ENCODE measurements around the gene PID1. TPM values are rescaled to one million over a fixed set of nuclear protein-coding genes. Genes with fewer than 3 reads are reported as not detected.

The PID1 gene
- total RNA-seq, 1 donor from 2014 or later: not detected

DNA sequence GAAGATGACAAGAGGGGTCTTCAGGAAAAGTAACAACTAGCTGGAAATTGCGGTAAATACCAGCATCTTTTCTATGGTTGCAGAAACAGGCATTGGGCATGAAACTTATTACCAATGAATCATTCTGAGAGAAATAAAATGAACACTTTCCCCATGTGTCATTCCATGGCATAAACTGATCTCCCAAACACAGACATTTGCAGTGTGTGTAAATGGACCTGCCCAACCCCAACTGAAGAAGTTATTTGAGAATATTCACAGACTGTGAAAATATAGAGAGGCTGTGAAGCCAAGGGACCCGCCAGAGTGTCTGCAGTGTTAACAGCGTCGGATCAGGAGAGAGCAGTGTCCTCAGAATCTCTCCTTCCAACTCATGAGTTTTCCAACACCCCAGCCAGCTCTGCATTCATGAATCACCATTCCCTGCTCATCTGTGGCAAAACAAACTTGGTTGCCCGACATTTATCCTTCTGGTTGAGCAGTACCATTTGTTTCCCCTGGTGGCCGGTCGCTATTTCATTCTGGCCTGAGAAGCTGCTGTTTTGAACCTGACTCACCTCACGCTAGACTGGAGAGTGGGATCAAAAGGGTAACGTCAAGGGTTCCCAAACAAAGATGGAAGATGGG lies 238.4 kb downstream of the PID1 start:
- peaks cover 2% of the 10 kb centered on the region for H3K9me3 Mint-ChIP-seq

DNA sequence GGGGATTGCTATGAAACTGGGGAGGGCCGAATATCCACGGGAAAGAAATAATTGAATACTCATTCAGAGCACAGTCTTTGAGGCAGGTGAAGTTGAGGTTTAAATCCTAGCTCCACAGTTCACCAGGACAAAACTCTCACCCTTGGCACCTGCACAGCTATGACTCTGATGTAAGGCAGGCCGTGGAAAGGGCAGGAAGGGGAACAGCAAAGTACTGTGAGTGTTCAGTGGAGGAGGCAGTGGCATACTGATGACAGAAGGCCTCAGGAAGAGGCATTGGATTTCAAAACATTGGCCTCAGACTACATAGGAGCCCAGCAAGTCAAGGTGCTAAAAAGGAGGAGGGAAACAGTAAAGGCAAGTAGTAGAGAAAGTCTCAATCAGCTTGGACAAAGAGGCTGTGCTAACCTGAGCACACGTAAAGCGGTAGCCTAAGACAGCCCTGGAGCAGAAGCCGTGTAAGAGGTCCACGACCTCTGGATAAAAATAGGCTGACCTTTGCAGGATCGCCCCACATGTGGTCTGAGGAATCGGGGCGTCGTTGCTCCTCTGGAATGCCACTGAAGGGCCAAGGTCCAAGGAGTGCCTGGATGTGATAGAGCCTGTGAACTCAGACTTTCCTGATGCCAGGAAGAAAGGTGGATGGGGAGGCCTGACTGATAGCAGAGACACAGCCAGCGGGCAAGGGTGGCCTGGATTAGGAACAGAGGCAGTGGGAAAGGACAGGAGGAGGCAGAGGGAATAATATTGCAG lies 243.6 kb downstream of the PID1 start:
- Mint-ChIP-seq H3K27me3 (ENCODE audit: insufficient read depth) (no peaks in the 10 kb centered on the region), H3K4me1 (ENCODE audit: low read depth) (no peaks in the 10 kb centered on the region), H3K9me3 (peaks cover 14% of the 10 kb centered on the region), H3K4me3 (no peak overlapping the region), H3K36me3 (ENCODE audit: low read depth) (no peaks in the 10 kb centered on the region), H3K27ac (no peak overlapping the region)
- DNase-seq (ENCODE audit: low spot score): no peak
- intact Hi-C loops (cut with micrococcal nuclease): no loop called here

More for the DNA sequence above, 238.4 kb downstream of the PID1 start:
- intact Hi-C loops (cut with micrococcal nuclease): no loop called here
- no peak overlapping the region for H3K4me3 Mint-ChIP-seq
- H3K27ac Mint-ChIP-seq: no peak overlapping the region
- no peaks in the 10 kb centered on the region for H3K27me3 Mint-ChIP-seq (ENCODE audit: insufficient read depth)
- no peaks in the 10 kb centered on the region for H3K4me1 Mint-ChIP-seq (ENCODE audit: low read depth)
- no peak for DNase-seq (ENCODE audit: low spot score)
- no peaks in the 10 kb centered on the region for H3K36me3 Mint-ChIP-seq (ENCODE audit: low read depth)

DNA sequence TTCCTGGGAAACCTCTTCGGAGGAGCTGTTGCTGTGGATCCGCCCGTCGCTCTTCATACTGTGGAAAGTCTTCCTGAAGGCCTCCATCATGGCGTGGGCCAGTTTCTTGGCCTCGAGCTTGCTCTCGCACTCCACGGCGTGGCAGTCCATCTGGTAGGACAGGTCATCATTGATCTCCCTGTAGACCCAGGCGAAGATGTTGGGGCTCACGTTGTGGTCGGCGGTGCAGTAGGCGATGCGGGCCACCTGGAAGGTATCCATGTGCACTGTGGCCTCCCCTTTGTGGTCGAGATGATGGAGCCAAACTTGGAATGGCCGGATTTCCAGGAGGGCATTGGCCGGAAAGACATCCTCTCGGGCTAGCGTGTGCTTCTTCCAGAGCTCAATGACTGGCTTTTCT lies 245.4 kb downstream of the PID1 start:
- peaks cover 15% of the 10 kb centered on the region for H3K9me3 Mint-ChIP-seq
- intact Hi-C loops (cut with micrococcal nuclease): no loop called here
- H3K27me3 Mint-ChIP-seq (ENCODE audit: insufficient read depth): no peaks in the 10 kb centered on the region
- no peak overlapping the region for H3K27ac Mint-ChIP-seq
- no peaks in the 10 kb centered on the region for H3K4me1 Mint-ChIP-seq (ENCODE audit: low read depth)
- no peak overlapping the region for H3K4me3 Mint-ChIP-seq
- H3K36me3 Mint-ChIP-seq (ENCODE audit: low read depth): no peaks in the 10 kb centered on the region
- DNase-seq (ENCODE audit: low spot score): no peak

DNA sequence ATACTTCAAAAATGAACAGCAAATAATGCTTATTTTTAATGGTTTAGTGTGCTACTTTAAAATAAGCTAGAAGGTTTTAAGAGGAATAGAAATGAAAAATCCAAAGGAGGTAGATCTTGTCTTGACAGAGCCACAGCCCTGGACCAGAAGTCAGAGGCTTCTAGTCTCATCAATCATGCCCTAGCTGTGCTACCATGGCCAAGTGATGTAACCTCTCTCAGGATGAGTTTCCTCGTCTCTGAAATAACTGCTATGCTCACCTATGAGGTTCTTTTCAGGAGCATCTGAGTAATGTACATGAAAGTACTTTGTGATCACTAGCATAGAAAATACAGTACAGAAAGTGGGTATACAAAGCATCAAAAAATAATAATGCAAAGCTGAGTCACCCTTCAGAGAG lies 248.4 kb downstream of the PID1 start:
- Mint-ChIP-seq H3K36me3 (ENCODE audit: low read depth) (no peaks in the 10 kb centered on the region), H3K4me3 (no peak overlapping the region), H3K9me3 (peaks cover 18% of the 10 kb centered on the region), H3K27me3 (ENCODE audit: insufficient read depth) (no peaks in the 10 kb centered on the region), H3K4me1 (ENCODE audit: low read depth) (no peaks in the 10 kb centered on the region), H3K27ac (no peak overlapping the region)
- no peak for DNase-seq (ENCODE audit: low spot score)
- intact Hi-C loops (cut with micrococcal nuclease): no loop called here

DNA sequence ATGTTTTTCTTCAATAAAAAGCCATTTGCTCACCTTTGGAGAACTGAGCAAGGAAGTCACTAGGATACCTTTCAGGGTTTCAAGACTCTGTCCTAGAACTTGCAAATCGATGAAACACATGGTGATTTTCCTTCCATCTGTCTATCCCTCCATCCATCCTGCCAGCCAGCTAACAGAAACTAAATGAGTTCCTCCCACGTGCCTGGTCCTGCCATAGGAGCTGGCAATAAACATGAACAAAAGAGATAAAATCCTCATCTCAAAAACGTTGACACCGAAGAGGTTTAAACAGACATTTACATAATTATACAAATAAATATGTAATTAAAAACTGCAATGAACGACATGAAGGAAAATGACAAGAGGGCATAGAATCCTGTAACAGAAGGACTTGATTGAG lies 249.0 kb downstream of the PID1 start:
- Mint-ChIP-seq H3K27ac (no peak overlapping the region), H3K36me3 (ENCODE audit: low read depth) (no peaks in the 10 kb centered on the region), H3K4me3 (no peak overlapping the region), H3K4me1 (ENCODE audit: low read depth) (no peaks in the 10 kb centered on the region), H3K27me3 (ENCODE audit: insufficient read depth) (no peaks in the 10 kb centered on the region), H3K9me3 (peaks cover 12% of the 10 kb centered on the region)
- intact Hi-C loops (cut with micrococcal nuclease): no loop called here
- no peak for DNase-seq (ENCODE audit: low spot score)

DNA sequence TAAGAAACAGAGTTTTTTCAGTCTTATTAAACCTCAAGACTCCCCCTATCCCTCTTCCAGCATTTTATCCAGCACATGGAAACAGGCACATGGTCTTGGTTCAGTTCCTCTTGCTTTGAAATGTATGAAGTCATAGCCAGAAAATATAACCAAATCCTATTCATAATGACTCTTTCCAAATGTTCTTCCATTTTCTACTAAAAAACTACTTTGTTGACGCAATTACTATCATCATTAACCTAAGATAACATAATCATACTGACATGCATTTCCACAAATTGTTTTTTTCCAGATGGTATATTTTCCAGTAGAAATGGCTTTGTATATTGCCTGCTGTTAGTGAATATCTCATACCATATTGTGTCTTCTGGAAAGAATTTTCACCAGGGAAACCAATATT lies 261.3 kb downstream of the PID1 start:
- intact Hi-C loops (cut with micrococcal nuclease): no loop called here

DNA sequence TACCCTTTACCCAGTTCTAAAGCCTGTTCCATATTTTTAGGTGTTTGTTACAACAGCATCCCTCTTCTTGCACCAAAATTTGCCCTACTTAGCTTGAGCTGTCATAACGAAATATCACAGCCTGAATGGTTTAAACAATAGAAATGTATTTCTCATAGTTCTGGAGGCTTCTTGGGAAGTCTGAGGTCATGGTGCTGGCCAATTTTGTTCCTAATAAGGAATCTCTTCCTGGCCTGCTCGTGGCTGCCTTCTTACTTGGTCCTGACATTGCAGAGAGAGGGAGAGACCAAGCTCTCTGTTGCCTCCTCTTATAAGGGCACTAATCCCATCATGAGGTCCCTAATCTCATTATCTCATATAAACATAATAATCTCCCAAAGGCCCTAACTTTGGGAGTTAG lies 267.8 kb downstream of the PID1 start:
- H3K27me3 Mint-ChIP-seq (ENCODE audit: insufficient read depth): no peaks in the 10 kb centered on the region
- DNase-seq (ENCODE audit: low spot score): no peak
- H3K9me3 Mint-ChIP-seq: peaks cover 19% of the 10 kb centered on the region
- no peak overlapping the region for H3K27ac Mint-ChIP-seq
- no peaks in the 10 kb centered on the region for H3K36me3 Mint-ChIP-seq (ENCODE audit: low read depth)
- intact Hi-C loops (cut with micrococcal nuclease): no loop called here
- no peak overlapping the region for H3K4me3 Mint-ChIP-seq
- no peaks in the 10 kb centered on the region for H3K4me1 Mint-ChIP-seq (ENCODE audit: low read depth)

More for the DNA sequence above, 261.3 kb downstream of the PID1 start:
- Mint-ChIP-seq H3K4me1 (ENCODE audit: low read depth) (no peaks in the 10 kb centered on the region), H3K4me3 (no peak overlapping the region), H3K36me3 (ENCODE audit: low read depth) (no peaks in the 10 kb centered on the region), H3K27me3 (ENCODE audit: insufficient read depth) (no peaks in the 10 kb centered on the region), H3K27ac (no peak overlapping the region), H3K9me3 (peaks cover 3% of the 10 kb centered on the region)
- no peak for DNase-seq (ENCODE audit: low spot score)

DNA sequence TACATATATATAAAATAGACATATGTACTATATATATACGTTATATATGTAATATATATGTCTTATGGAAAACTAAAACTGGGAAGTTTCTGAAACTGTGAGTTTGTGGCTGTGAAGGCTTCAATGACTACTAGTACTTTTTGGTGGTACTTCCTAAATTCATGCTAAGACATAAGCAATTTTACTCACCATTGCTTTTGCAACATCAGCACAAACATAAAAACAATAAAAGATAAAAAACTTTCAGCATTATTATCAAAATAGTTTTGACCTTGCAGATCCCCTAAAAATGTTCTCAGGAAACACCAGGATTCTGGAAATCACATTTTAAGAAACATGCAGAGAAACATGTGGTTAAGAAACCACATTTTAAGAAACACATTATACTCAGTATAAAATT lies 269.9 kb downstream of the PID1 start:
- no peak for DNase-seq (ENCODE audit: low spot score)
- Mint-ChIP-seq H3K4me1 (ENCODE audit: low read depth) (no peaks in the 10 kb centered on the region), H3K4me3 (no peak overlapping the region), H3K27ac (no peak overlapping the region), H3K36me3 (ENCODE audit: low read depth) (no peaks in the 10 kb centered on the region), H3K27me3 (ENCODE audit: insufficient read depth) (no peaks in the 10 kb centered on the region), H3K9me3 (peaks cover 23% of the 10 kb centered on the region)
- intact Hi-C loops (cut with micrococcal nuclease): no loop called here

DNA sequence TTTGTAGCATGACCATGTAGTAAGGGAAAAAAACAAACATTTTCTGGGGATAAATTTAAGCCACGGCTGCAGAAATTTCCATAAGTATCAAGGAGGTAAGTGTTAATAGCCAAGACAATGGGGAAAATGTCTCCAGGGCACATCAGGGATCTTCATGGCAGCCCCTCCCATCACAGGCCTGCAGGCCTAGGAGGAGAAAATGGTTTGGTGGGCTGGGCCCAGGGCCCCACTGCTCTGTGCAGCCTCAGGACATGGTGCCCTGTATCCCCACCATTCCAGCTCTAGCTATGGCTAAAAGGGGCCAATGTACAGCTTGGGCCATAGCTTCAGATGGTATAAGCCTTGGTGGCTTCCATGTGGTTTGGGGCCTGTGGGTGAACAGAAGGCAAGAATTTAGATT lies 271.8 kb downstream of the PID1 start:
- no peaks in the 10 kb centered on the region for H3K4me1 Mint-ChIP-seq (ENCODE audit: low read depth)
- DNase-seq (ENCODE audit: low spot score): no peak
- intact Hi-C loops (cut with micrococcal nuclease): no loop called here
- H3K27ac Mint-ChIP-seq: no peak overlapping the region
- no peaks in the 10 kb centered on the region for H3K27me3 Mint-ChIP-seq (ENCODE audit: insufficient read depth)
- peaks cover 26% of the 10 kb centered on the region for H3K9me3 Mint-ChIP-seq
- no peaks in the 10 kb centered on the region for H3K36me3 Mint-ChIP-seq (ENCODE audit: low read depth)
- H3K4me3 Mint-ChIP-seq: no peak overlapping the region

DNA sequence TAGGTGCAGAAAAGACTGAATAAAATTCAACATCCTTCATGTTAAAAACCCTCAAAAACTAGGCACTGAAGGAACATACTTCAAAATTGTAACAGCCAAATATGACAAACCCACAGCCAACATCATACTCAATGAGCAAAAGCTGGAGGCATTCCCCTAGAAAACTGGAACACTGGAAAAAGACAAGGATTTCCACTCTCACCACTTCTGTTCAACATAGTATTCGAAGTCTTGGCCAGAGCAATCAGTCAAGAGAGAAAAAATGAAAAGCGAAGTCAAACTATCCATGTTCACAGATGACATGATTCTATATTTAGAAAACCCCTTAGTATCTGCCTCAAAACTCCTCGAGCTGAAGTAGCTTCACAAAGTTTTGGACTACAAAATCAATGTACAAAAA lies 282.3 kb downstream of the PID1 start:
- intact Hi-C loops (cut with micrococcal nuclease): no loop called here
- H3K36me3 Mint-ChIP-seq (ENCODE audit: low read depth): no peaks in the 10 kb centered on the region
- H3K27me3 Mint-ChIP-seq (ENCODE audit: insufficient read depth): no peaks in the 10 kb centered on the region
- H3K4me3 Mint-ChIP-seq: no peak overlapping the region
- H3K9me3 Mint-ChIP-seq: peaks cover 11% of the 10 kb centered on the region
- no peak overlapping the region for H3K27ac Mint-ChIP-seq
- no peak for DNase-seq (ENCODE audit: low spot score)
- H3K4me1 Mint-ChIP-seq (ENCODE audit: low read depth): no peaks in the 10 kb centered on the region

DNA sequence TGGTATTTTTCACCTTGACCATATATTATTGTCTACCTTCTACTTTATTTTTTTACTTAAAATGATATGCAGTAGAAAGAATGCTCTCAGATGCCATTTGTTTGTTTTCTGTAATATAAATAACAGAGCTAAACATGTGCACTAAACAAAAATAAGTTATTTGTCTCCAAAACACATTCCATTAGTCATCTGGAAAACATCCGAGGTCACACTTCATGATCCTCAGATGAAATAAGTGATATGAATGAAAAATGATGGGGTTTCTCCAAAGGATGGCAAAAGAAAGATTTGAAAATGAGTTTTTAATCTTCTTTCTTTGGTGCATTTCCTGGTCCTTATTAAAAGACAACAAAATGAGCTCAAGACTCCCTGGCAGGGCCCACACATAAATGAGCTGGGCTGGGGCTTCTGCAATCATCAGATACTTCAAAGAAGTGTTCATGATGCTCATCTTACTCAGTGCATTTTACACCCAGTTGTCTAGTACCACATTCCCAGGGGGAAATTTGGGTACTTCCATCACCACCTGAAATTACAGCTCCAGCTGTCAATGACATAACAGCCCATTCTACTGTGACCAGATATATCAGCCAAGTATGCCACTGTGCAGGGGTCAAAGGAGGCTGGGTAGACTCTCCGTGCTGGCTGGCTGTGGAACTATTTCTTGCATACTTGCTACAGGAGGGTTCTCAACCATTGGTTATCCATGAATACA lies 283.5 kb downstream of the PID1 start:
- Mint-ChIP-seq H3K4me3 (no peak overlapping the region), H3K4me1 (ENCODE audit: low read depth) (no peaks in the 10 kb centered on the region), H3K9me3 (peaks cover 11% of the 10 kb centered on the region), H3K27ac (no peak overlapping the region), H3K36me3 (ENCODE audit: low read depth) (no peaks in the 10 kb centered on the region), H3K27me3 (ENCODE audit: insufficient read depth) (no peaks in the 10 kb centered on the region)
- intact Hi-C loops (cut with micrococcal nuclease): no loop called here
- no peak for DNase-seq (ENCODE audit: low spot score)

DNA sequence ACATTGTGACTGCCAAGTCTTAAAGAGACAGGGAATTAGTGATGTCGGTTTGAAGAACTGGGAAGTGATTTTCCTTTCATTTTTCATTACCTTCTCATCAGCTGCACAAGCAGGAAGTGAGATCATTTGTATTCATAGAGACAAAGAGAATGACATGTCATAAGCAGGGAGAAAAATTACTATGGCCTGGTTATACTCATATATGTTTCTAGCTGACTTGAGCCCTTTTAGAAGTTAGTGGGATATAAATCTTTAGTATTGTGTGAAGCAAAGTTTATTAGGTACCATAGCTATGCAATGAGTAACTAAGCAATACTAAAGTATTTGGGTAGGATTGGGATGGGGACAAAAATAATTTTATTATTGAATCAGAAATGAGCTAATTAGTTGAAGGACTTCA lies 284.1 kb downstream of the PID1 start:
- Mint-ChIP-seq H3K4me1 (ENCODE audit: low read depth) (no peaks in the 10 kb centered on the region), H3K4me3 (no peak overlapping the region), H3K9me3 (peaks cover 12% of the 10 kb centered on the region), H3K27me3 (ENCODE audit: insufficient read depth) (no peaks in the 10 kb centered on the region), H3K27ac (no peak overlapping the region), H3K36me3 (ENCODE audit: low read depth) (no peaks in the 10 kb centered on the region)
- no peak for DNase-seq (ENCODE audit: low spot score)
- intact Hi-C loops (cut with micrococcal nuclease): no loop called here

DNA sequence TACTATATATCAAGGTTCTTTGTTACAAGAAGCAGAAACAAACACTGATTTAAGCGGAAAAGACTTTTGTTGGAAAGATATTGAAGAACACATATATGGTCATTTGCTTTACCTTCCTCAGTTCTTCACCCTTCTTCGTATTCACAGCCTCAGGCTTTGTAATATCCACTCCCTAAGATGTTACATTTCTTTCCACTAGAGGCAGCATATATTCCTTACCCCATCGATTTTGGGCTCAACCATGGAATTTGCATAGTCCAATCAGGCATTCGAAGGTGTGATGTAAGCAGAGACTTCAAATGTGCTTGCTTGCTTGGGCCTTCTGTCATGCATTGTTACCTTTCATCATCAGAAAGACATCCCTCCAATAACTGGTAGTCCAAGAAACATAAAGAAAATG lies 287.4 kb downstream of the PID1 start:
- Mint-ChIP-seq H3K27ac (no peak overlapping the region), H3K9me3 (peaks cover 11% of the 10 kb centered on the region), H3K4me1 (ENCODE audit: low read depth) (no peaks in the 10 kb centered on the region), H3K4me3 (no peak overlapping the region), H3K27me3 (ENCODE audit: insufficient read depth) (no peaks in the 10 kb centered on the region), H3K36me3 (ENCODE audit: low read depth) (no peaks in the 10 kb centered on the region)
- intact Hi-C loops (cut with micrococcal nuclease): no loop called here
- no peak for DNase-seq (ENCODE audit: low spot score)
